Activated CD8-positive, alpha-beta T cell treated with anti-CD3 and anti-CD28 coated beads, Interleukin-2, amount 10 ng/mL, durations not matched to agents 7 days and 5 days (primary cell): Measurements from ENCODE around the gene ANKAR. TPM values are rescaled to one million over a fixed set of nuclear protein-coding genes. Genes with fewer than 3 reads are reported as not detected.
A peak's percentile ranks its signal among the peaks of the same experiment; 100 is the strongest.
"Not testable (repeated sequence)": the region's sequence is repeated elsewhere in the genome, so short reads cannot be mapped to it uniquely, and the experiment has no call there.

ENCODE experiments used
- ATAC-seq: fragments of 150-1000 bp; cut with Tn5 transposase; one replicate; pipeline ENCODE4 v1.10.0; 2021; ENCODE audit warnings: moderate library complexity
- CTCF ChIA-PET: fragments of 350-600 bp; sonication (Branson Sonifier 250); formaldehyde crosslinking; loops from one replicate; lab custom pipeline; 2021; ENCODE audit warnings: antibody characterized with exemption; lab: Charles Lee
- POLR2A ChIA-PET: fragments of 350-600 bp; sonication (Branson Sonifier 250); formaldehyde crosslinking; loops from one replicate; lab custom pipeline; 2021; ENCODE audit warnings: antibody characterized with exemption; lab: Charles Lee
- DNase-seq: peaks from one replicate; pipeline ENCODE4 v3.0.0-alpha.2; 2020
- H3K27ac Mint-ChIP-seq: one replicate; pipeline ENCODE4 v1.8.0; 2021; ENCODE audit warnings: mild to moderate bottlenecking, mixed read lengths
- H3K27me3 Mint-ChIP-seq: one replicate; pipeline ENCODE4 v1.8.0; 2021; ENCODE audit warnings: low read depth, mixed read lengths
- H3K36me3 Mint-ChIP-seq: one replicate; pipeline ENCODE4 v1.8.0; 2021; ENCODE audit warnings: low read depth, mixed read lengths
- H3K4me1 Mint-ChIP-seq: one replicate; pipeline ENCODE4 v1.8.0; 2021; ENCODE audit warnings: low read depth, mixed read lengths
- H3K4me3 Mint-ChIP-seq: one replicate; pipeline ENCODE4 v1.8.0; 2021; ENCODE audit warnings: mild to moderate bottlenecking, mixed read lengths
- H3K9me3 Mint-ChIP-seq: one replicate; pipeline ENCODE4 v1.8.0; 2022; ENCODE audit warnings: mixed read lengths; ENCODE audit not compliant: insufficient read depth
- total RNA-seq, 2 experiments: library from RNA; stranded (reverse); gene quantifications; one replicate each; pipeline ENCODE4 v1.2.3, GENCODE V29; 2021

ANKAR gene
- total RNA-seq, 2 experiments from 2014 or later: 4.8 to 5.2 TPM

DNA sequence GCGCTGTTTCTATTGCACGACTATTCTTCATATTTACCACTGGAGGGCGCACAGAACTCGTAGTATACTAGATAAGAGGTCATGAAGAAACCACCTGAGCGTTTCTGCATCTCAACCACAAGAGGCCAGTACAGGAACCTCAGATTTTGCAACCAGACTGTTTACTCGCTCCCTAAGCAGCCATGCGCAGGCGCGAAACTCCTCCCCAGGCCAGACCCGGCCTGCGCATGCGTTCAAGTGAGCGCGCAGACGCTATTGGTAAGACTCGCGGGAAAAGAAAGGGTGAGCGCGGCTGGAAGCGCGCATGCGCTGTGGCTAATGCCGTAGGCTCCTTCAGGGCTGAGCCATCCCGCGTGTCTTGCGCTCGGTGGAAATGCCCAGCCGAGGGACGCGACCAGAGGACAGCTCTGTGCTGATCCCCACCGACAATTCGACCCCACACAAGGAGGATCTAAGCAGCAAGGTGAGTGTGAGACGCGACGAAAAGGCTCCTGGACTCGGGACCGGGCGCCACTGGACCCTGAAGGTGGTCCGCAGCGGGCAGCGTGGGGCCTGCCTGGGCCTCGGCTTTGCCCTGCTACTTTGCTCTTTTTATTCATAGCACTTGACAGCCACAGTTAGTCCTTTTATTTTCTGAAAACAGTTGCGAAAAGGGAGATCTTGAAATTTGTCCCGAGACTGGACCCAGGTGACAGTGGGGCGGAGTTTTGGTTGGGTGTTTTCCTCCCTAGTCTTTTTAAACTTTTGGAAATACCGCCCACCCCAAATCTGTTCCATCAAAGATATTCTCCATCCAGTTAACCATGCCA, 13.1 kb upstream of the ANKAR start, which contains the start of gene ASNSD1:
Gene ASNSD1 (plus strand): TSS at position 312 of the 809 bp plus-strand sequence. CDS start 4,674 bp downstream, outside the sequence.
- Mint-ChIP-seq H3K27me3 (no peaks in the 10 kb centered on the region), H3K36me3 (peaks cover 18% of the 10 kb centered on the region), H3K4me1 (peaks cover 48% of the 10 kb centered on the region), H3K27ac (no peak within 1 kb of the TSS), H3K4me3 (no peak within 1 kb of the TSS), H3K9me3 (no peaks in the 10 kb centered on the region)
- peak; percentile 98 for DNase-seq
- ChIA-PET POLR2A (interaction anchor here (0.6 to 2.6 kb wide), 4 partner anchors 10 to 123 kb away, joined by 3 to 19 read pairs (median 6); partner anchors contain the start of genes ORMDL1, OSGEPL1 and PMS1), CTCF (interaction anchor here (0.5 to 8.5 kb wide), 26 partner anchors 11 to 221 kb away, joined by 3 to 136 read pairs (median 3); partner anchors contain the start of genes ANKAR, ORMDL1, OSGEPL1 and PMS1)
- peak; percentile 91 for ATAC-seq

DNA sequence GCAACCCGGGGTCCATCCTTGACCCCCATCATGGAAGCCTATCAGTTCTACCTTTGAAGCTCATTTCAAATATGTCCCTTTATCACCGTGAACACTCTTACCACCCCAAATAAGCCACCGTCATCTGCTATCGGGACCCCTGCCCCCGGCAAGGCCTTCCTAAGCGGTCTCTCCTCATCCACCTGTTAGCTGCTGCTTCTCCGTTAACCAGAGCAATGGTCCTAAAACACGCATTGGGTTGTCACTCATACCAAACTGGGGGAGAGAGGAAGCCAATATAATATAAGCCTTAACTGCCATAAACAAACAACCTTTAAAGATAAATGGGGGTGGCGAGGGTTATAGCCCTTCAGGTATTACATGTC, 12.5 kb upstream of the ANKAR start:
- H3K4me1 Mint-ChIP-seq: peaks cover 44% of the 10 kb centered on the region
- DNase-seq (no peak), ATAC-seq (no peak)
- H3K27ac Mint-ChIP-seq: no peak overlapping the region
- peaks cover 21% of the 10 kb centered on the region for H3K36me3 Mint-ChIP-seq
- H3K4me3 Mint-ChIP-seq: no peak overlapping the region
- no peaks in the 10 kb centered on the region for H3K9me3 Mint-ChIP-seq
- POLR2A ChIA-PET: interaction anchor here (1.2 to 2.6 kb wide), 3 partner anchors 12 to 122 kb away, joined by 5 to 19 read pairs (median 8); partner anchors contain the start of genes ORMDL1, OSGEPL1 and PMS1
- CTCF ChIA-PET: interaction anchor here (0.7 to 8.5 kb wide), 11 partner anchors 11 to 136 kb away, joined by 3 to 136 read pairs (median 10); partner anchors contain the start of genes ANKAR, ORMDL1, OSGEPL1 and PMS1
- no peaks in the 10 kb centered on the region for H3K27me3 Mint-ChIP-seq

DNA sequence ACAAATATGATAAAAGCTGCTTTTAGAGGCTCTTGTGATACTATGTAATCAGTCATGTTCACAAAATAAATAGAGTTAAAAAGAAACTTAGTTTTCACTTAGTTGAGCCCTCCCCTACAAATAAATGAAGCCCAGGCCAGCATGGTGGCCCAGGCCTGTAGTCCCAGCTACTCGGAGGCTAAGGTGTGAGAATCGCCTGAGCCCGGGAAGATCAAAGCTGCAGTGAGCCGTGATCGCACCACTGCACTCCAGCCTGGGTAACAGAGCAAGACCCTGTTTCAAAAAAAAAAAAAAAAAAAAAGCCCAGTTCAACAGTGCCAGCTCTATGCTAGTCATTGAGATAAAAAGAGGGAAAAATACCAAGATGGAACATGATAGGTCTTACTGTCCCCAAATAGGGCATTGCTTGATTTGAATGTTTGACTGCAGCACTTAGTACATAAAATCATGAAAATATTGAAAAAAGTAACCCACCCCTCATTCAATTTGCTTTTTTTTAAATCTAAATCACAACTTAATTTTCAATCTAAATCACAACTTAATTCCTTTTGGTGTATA, 11.7 kb upstream of the ANKAR start:
- no peaks in the 10 kb centered on the region for H3K9me3 Mint-ChIP-seq
- CTCF ChIA-PET: interaction anchor here (0.8 to 8.5 kb wide), 7 partner anchors 11 to 135 kb away, joined by 3 to 136 read pairs (median 23); partner anchors contain the start of genes ANKAR and OSGEPL1
- DNase-seq: no peak
- H3K27me3 Mint-ChIP-seq: no peaks in the 10 kb centered on the region
- ATAC-seq: no peak
- H3K4me1 Mint-ChIP-seq: peaks cover 41% of the 10 kb centered on the region
- POLR2A ChIA-PET: interaction anchor here (1.2 to 2.6 kb wide), 3 partner anchors 11 to 121 kb away, joined by 5 to 19 read pairs (median 8); partner anchors contain the start of genes ORMDL1, OSGEPL1 and PMS1
- no peak overlapping the region for H3K27ac Mint-ChIP-seq
- no peak overlapping the region for H3K4me3 Mint-ChIP-seq
- peaks cover 29% of the 10 kb centered on the region for H3K36me3 Mint-ChIP-seq

DNA sequence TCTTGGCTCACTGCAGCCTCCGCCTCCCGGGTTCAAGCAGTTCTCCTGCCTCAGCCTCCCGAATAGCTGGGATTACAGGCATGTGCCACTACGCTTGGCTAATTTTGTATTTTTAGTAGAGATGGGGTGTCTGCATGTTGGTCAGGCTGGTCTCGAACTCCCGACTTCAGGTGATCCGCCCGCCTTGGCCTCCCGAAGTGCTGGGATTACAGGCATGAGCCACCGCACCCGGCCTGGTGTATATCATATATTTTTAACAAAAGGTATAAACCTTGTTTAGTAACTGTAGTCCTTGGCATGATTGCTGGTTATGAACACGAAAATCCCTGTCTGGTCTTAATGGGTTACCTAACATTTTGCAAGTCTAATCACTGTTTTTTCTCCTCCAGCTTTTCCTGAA, 11.2 kb upstream of the ANKAR start:
- Mint-ChIP-seq H3K4me1 (peaks cover 35% of the 10 kb centered on the region), H3K4me3 (peak overlapping the region; percentile 34), H3K36me3 (peaks cover 35% of the 10 kb centered on the region)
- POLR2A ChIA-PET: interaction anchor here (1.2 kb wide), 1 partner anchor 10 kb away, joined by 5 read pairs; no protein-coding TSS in a partner anchor
- CTCF ChIA-PET: interaction anchor here (1.7 to 8.5 kb wide), 6 partner anchors 10 to 99 kb away, joined by 9 to 136 read pairs (median 62); partner anchors contain the start of genes ANKAR and OSGEPL1
- H3K27ac Mint-ChIP-seq, ATAC-seq, H3K9me3 Mint-ChIP-seq, H3K27me3 Mint-ChIP-seq, DNase-seq: not testable (repeated sequence)

DNA sequence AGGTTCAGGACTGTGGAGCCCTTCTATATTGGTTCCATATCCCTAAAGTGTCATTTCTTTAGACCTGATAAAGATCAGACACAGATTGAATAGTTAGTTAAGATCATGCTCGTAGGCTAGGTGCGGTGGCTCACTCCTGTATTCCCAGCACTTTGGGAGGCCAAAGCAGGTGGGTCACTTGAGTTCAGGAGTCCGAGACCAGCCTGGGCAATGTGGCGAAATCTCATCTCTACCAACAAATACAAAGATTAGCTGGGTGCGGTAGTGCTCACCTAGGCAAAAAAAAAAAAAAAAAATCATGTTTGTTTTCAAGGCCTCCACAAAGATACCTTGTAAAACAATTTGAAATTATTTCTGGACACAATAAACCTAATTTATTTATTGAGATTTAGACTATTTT, 4.6 kb upstream of the ANKAR start:
- H3K27me3 Mint-ChIP-seq: no peaks in the 10 kb centered on the region
- no peaks in the 10 kb centered on the region for H3K9me3 Mint-ChIP-seq
- DNase-seq (no peak), ATAC-seq (no peak)
- ChIA-PET POLR2A (no interaction called here), CTCF (interaction anchor here (0.8 to 7.4 kb wide), 2 partner anchors 9 to 29 kb away, joined by 3 to 136 read pairs; partner anchors contain the start of gene ASNSD1)
- H3K4me3 Mint-ChIP-seq: no peak overlapping the region
- H3K36me3 Mint-ChIP-seq: peaks cover 56% of the 10 kb centered on the region
- H3K27ac Mint-ChIP-seq: no peak overlapping the region
- peaks cover 20% of the 10 kb centered on the region for H3K4me1 Mint-ChIP-seq

DNA sequence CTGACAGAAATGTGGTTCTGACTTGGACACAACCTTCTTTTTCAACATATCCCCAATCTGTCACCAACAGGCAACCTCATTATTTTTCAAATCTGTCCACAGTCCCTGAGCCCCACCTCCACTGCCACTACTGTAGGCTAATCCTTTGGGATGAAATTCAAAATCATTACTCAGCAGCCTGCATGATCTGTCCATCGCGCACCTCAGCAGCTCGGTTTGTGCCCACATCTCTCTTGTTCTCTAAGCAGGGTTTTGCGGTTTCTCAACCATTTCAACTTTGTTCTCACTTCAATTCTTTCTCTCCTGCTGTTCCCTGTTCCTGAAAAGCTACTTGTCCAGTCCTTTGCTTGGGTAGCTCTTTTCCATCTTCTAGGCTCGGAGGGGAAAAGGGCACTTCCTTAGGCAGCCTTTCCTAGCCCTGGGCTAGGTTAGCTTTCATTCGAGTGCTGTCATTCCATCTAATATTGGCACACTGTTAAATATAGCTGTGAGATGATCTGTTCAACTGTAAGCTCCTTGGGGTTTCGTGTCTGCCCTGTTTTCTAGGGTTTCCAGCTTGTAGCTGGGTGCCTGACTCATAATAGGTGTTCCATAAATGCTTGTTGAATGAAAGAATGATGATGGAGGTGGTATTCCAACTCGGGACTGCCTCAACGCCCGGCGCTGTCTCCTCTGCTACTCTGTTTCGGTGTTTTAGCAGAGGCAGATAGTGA, 653 bp upstream of the ANKAR start:
- ChIA-PET CTCF (interaction anchor here (0.7 to 7.4 kb wide), 15 partner anchors 10 to 230 kb away, joined by 3 to 136 read pairs (median 4); partner anchors contain the start of genes ASNSD1 and OSGEPL1), POLR2A (interaction anchor here (0.8 to 1.7 kb wide), 3 partner anchors 10 to 15 kb away, joined by 4 to 5 read pairs (median 4); no protein-coding TSS in a partner anchor)
- H3K9me3 Mint-ChIP-seq: peaks cover 12% of the 10 kb centered on the region
- H3K27me3 Mint-ChIP-seq: no peaks in the 10 kb centered on the region
- peaks cover 49% of the 10 kb centered on the region for H3K36me3 Mint-ChIP-seq
- H3K4me1 Mint-ChIP-seq: peaks cover 27% of the 10 kb centered on the region
- ATAC-seq (peak; percentile 25), DNase-seq (no peak)
- H3K27ac Mint-ChIP-seq: peak overlapping the region; percentile 75
- peak overlapping the region; percentile 64 for H3K4me3 Mint-ChIP-seq

DNA sequence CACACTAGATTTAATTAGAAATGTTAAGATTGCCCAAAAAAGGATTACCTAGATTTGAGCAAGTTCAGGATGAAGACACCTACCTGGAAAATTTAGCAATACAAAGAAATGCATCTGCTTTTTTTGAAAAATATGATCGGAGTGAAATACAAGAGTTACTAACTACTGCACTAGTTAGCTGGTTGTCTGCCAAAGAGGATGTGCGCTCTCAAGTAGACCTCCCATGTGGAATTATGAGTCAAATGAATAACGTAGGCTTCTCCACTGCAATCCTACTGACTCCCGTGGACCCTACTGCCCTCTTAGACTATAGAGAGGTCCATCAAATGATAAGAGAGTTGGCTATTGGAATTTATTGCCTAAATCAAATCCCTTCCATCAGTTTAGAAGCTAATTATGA, 2.0 kb downstream of the ANKAR start:
- Mint-ChIP-seq H3K4me3 (no peak overlapping the region), H3K9me3 (peaks cover 12% of the 10 kb centered on the region), H3K36me3 (peaks cover 39% of the 10 kb centered on the region), H3K4me1 (peaks cover 40% of the 10 kb centered on the region), H3K27me3 (no peaks in the 10 kb centered on the region), H3K27ac (no peak overlapping the region)
- ATAC-seq (no peak), DNase-seq (no peak)
- ChIA-PET CTCF (interaction anchor here (0.6 to 7.4 kb wide), 6 partner anchors 8 to 86 kb away, joined by 3 to 136 read pairs (median 22); partner anchors contain the start of genes ASNSD1 and OSGEPL1), POLR2A (interaction anchor here (0.8 kb wide), 1 partner anchor 86 kb away, joined by 4 read pairs; the partner anchor contains the start of gene OSGEPL1)

DNA sequence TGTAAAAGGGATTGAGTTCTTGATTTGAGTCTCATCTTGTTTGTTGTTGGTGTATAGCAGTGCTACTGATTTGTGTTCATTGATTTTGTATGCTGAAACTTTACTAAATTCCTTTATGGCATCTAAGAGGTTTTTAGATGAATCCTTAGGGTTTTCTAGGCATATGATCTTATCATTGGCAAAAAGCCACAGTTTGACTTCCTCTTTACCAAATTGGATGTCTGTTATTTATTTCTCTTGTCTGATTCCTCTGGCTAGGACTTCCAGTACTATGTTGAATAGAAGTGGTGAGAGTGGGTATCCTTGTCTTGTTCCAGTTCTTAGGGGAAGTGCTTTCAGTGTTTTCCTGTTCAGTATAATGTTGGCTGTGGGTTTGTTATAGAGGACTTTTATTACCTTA, 4.8 kb downstream of the ANKAR start:
- peaks cover 26% of the 10 kb centered on the region for H3K36me3 Mint-ChIP-seq
- CTCF ChIA-PET: no interaction called here
- H3K27me3 Mint-ChIP-seq: no peaks in the 10 kb centered on the region
- ATAC-seq (no peak), DNase-seq (no peak)
- H3K9me3 Mint-ChIP-seq: peaks cover 12% of the 10 kb centered on the region
- POLR2A ChIA-PET: no interaction called here
- no peak overlapping the region for H3K27ac Mint-ChIP-seq
- no peak overlapping the region for H3K4me3 Mint-ChIP-seq
- peaks cover 30% of the 10 kb centered on the region for H3K4me1 Mint-ChIP-seq

DNA sequence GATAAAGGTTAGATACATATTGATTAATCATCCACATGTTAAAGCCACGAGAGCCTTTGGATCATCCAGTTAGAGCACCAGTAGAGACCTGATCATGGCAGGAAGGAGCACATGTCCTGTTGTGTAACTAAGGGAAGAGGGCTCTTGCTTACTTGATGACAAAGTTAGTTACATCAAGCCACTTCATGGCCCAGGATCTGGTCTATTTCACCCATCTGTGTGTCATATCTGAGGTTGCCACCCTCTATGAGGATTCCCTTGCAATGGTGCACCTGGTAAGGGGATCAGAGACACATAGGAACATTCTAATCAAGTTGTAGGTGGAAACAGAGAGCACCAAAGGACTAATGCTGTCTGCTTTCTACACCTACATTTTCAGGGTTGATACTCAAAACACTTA, 6.7 kb downstream of the ANKAR start:
- POLR2A ChIA-PET: no interaction called here
- peaks cover 17% of the 10 kb centered on the region for H3K36me3 Mint-ChIP-seq
- H3K4me1 Mint-ChIP-seq: peaks cover 27% of the 10 kb centered on the region
- peaks cover 12% of the 10 kb centered on the region for H3K9me3 Mint-ChIP-seq
- CTCF ChIA-PET: interaction anchor here (1.7 to 2.3 kb wide), 2 partner anchors 15 to 21 kb away, joined by 7 to 15 read pairs; no protein-coding TSS in a partner anchor
- H3K4me3 Mint-ChIP-seq: no peak overlapping the region
- no peak overlapping the region for H3K27ac Mint-ChIP-seq
- ATAC-seq (no peak), DNase-seq (no peak)
- no peaks in the 10 kb centered on the region for H3K27me3 Mint-ChIP-seq

DNA sequence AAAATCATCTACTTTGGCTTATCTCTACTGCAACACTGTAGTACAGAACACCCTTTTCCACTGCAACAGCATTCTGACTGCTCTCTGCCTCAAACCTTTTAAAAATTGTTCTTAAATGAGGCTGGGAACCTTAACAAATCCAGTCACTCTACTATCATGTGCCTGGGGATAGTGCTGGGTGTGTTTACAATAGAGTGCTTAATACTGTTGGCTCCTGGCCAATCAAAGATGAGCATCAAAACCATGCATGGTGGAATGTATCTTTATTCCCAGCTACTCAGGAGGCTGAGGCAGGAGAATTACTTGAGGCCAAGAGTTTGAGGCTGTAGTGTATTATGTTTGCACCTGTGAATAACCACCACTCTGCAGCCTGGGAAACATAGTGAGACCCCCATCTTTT, 7.4 kb downstream of the ANKAR start:
- no peak for DNase-seq
- ChIA-PET CTCF (interaction anchor here (2.3 kb wide), 1 partner anchor 14 kb away, joined by 15 read pairs; no protein-coding TSS in a partner anchor), POLR2A (no interaction called here)
- peaks cover 12% of the 10 kb centered on the region for H3K9me3 Mint-ChIP-seq
- H3K4me3 Mint-ChIP-seq: no peak overlapping the region
- H3K27ac Mint-ChIP-seq: no peak overlapping the region
- H3K4me1 Mint-ChIP-seq: peaks cover 27% of the 10 kb centered on the region
- peaks cover 17% of the 10 kb centered on the region for H3K36me3 Mint-ChIP-seq
- no peaks in the 10 kb centered on the region for H3K27me3 Mint-ChIP-seq
- ATAC-seq: no peak
